Astrocyte of the spinal cord (primary cell): ENCODE results near the gene DNAAF8.

Source experiments
- DNase-seq: peaks from one replicate; pipeline ENCODE4 v3.0.0; 2011; ENCODE audit warnings: low read depth, low spot score
- H3K4me3 ChIP-seq: 2 replicates; pipeline ENCODE4 v1.5.1; 2011; ENCODE audit warnings: low read depth, mild to moderate bottlenecking, low read length, moderate library complexity
- in situ Hi-C: cut with HindIII; loops from 2 replicates; pipeline ENCODE4 v1.10.0; 2017; ENCODE audit warnings: low sequenced_read_pairs
- TF ChIP-seq, protein P1 (sequence below): IDR thresholded peaks from 2 replicates; pipeline ENCODE4 v1.5.1; 2012; ENCODE audit warnings: low read depth, mild to moderate bottlenecking, low read length, inconsistent platforms

Gene DNAAF8

DNA sequence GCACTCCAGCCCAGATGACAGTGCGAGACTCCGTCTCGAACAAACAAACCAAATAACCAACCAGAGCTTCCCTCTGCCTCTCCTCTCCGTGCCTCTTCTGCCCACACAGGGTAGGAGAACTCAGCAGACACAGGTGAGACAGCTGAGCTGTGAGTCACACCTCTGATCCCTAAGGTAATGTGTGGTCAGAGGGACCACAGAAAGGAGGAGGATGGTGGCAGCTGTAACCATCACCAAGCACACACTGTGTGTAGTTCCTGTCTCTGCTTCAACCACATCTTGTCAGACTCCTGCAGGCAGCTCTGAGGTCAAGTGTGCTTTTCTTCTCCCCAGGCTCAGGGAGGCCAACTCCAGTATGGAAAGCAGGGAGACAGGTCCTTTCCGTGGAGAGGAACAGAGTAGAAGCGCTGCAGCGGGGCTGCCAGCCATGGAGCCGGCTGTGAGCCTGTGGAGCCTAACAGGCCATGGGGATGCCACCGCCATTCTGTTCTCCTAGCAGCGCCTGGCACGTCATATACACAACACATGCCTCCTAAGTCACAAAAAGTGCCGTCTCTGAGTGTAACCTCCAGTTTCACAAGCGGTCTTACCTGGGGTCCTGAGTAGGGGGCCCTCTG, 33.8 kb upstream of the DNAAF8 start:
- in situ Hi-C loops: no loop called here
- H3K4me3 ChIP-seq: no peak overlapping the region
- TF ChIP-seq, protein P1, sequence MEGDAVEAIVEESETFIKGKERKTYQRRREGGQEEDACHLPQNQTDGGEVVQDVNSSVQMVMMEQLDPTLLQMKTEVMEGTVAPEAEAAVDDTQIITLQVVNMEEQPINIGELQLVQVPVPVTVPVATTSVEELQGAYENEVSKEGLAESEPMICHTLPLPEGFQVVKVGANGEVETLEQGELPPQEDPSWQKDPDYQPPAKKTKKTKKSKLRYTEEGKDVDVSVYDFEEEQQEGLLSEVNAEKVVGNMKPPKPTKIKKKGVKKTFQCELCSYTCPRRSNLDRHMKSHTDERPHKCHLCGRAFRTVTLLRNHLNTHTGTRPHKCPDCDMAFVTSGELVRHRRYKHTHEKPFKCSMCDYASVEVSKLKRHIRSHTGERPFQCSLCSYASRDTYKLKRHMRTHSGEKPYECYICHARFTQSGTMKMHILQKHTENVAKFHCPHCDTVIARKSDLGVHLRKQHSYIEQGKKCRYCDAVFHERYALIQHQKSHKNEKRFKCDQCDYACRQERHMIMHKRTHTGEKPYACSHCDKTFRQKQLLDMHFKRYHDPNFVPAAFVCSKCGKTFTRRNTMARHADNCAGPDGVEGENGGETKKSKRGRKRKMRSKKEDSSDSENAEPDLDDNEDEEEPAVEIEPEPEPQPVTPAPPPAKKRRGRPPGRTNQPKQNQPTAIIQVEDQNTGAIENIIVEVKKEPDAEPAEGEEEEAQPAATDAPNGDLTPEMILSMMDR: no peak
- no peak for DNase-seq

DNA sequence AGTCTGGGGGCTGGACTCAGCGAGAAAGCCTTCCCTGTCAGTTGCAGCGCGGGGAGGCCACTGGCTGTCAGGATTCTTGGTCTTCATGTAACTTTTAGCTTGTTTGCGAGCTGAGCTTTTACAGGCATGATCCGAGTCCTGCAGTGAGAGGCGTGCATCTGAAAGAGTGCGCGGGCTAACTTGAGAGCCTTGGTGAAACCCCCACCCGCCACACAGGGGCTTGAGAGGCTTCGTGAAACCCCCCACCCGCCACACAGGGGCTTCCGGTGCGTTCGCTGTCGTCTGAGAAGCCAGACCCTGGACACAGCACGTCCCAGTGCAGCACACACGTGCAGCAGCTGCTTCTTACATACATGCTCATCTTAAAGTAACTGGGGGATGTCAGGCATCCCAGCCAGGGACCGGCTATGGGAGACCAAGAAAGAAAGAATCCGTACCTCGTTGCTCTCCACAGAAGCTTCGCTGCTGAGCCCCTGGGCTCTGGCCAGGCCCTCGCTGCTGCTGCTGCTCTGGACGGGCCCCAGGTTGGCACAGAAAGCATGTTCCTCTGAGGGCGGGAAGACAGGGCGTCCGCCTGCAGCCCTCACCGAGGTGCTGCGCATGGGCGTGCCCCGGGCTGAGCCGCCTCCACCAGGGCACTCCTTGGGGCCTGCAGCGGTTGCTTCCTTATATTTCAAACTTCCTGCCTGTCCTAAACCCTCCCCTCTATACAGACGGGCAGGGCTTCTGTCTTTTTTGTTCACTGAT, 33.2 kb upstream of the DNAAF8 start:
- TF ChIP-seq, protein P1: no peak
- H3K4me3 ChIP-seq: no peak overlapping the region
- in situ Hi-C loops: no loop called here
- DNase-seq: no peak

DNA sequence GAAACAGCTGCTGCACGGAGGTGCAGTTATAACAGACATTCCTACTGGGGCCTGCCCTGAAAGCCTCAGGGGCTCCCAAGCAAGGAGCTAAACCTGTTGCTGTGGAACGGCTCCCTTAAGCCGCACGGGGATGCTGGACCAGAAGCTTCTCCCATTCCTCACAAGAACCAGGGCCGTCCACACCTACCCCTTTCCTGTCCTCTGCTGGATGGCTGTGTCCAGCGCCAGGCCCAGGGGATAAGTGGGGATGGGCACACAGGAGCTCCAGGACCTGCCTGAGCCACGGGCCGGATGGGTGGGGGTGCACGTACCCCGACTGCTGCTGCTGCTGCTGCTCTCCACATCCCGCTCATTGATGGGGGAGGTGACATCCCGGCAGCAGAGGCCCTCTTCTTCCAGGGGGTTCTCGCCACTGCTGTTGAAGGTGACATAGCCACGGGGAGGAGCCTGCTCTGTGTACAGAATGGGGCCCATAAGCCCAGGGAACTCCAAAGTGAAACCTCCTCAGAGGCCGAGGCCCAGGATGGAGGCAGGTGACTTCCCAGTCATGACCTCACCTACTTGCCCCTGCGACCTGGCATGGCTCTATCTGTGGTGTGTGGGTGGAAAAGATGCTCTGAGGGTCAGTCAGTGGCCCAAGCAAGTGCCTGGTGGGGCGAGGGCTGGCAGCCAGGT, 32.4 kb upstream of the DNAAF8 start:
- in situ Hi-C loops: no loop called here
- no peak overlapping the region for H3K4me3 ChIP-seq
- TF ChIP-seq, protein P1: no peak
- DNase-seq: no peak

DNA sequence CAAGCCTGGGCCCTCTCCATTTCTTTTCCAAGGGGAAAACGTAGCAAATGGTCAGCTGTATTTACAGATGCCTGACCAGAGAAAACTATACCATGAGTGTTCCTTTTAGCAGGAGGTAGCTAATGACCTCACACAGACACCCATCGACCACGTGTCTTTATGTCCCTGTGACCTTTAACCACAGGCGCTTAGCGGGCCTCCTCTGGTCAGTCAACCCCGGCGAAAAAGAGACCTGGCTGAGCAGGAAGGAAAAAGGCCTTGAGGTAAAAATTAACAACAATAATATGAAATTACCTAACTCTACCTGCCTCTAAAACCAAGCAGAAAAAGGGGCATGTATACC, 31.9 kb upstream of the DNAAF8 start:
- in situ Hi-C loops: no loop called here
- TF ChIP-seq, protein P1: no peak
- no peak for DNase-seq
- H3K4me3 ChIP-seq: no peak overlapping the region

DNA sequence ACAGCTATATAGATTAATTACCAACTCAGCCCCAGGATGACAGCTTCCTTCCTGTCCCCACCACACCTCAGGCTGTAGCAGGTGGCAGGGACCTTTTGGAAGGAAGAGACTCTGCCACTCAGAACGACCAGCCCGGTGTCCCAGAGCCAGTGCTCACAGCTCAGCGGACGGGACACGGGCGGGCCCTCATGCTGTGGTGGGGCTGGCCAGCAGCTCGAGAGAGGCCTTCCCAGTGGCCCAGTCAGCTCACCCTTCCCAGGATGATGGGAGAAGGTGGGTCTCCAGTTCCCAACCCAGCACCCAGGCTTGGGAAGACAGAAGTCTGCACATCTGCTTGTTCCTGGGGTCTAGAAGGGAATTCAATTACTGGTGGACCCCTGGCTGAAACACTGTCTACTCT, 30.4 kb upstream of the DNAAF8 start:
- no peak overlapping the region for H3K4me3 ChIP-seq
- TF ChIP-seq, protein P1: no peak
- DNase-seq: no peak
- in situ Hi-C loops: no loop called here

DNA sequence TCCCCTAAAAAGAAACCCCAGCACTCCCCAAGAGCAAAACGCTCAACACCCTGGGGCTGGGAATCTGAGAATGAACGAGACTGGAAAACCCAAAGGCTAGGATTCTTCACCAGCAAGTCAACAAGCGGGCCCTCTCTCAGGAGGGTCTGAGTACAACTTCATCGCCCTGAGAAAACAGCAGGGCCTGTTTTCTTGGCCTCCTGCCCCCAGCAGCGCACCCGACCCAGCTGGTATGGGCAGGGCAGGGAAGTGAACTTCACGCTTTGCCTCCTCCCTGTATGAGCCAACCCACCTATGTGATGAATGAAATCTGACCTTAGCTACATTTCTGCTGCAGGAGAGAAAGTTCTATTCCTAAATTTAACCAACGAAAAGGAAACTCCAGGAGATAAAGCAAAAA, 29.8 kb upstream of the DNAAF8 start:
- DNase-seq: no peak
- in situ Hi-C loops: no loop called here
- TF ChIP-seq, protein P1: no peak
- no peak overlapping the region for H3K4me3 ChIP-seq
